H1 (cell line): ENCODE results near the gene CD34. TPM values are rescaled to one million over a fixed set of nuclear protein-coding genes. Genes with fewer than 3 reads are reported as not detected.

Experiments
- CBX8 ChIP-seq: fragments of 300-800, 300-1000 bp; sonication (generic); IDR thresholded peaks from 2 replicates; pipeline ENCODE4 v1.7.1; 2016; ENCODE audit warnings: low read depth, low read length, borderline replicate concordance
- HDAC6 ChIP-seq: IDR thresholded peaks from one replicate; pipeline ENCODE4 v1.7.1; 2012; ENCODE audit warnings: low read depth, mild to moderate bottlenecking, inconsistent platforms, low read length, moderate library complexity
- MAX ChIP-seq: IDR thresholded peaks from 2 replicates; pipeline ENCODE4 v1.6.1; 2012; ENCODE audit warnings: inconsistent platforms
- SAP30 ChIP-seq: fragments of 300-600 bp; sonication (generic); IDR thresholded peaks from 2 replicates; pipeline ENCODE4 v1.7.1; 2012; ENCODE audit warnings: low read length, moderate library complexity, mild to moderate bottlenecking, inconsistent platforms; ENCODE audit not compliant: insufficient read depth, insufficient replicate concordance
- polyA plus RNA-seq, 7 experiments: library from polyadenylated mRNA; depleted of rRNA in 3 of 7; stranded (reverse) in 5 of 7; unstranded in 2 of 7; fragments of >200 nt in 5 of 7; fragments of 200-250 nt in 2 of 7; gene quantifications; 1 replicate in 5 of 7; 2 replicates in 1 of 7; 4 replicates in 1 of 7; pipeline versions ENCODE4 v1.2.1 to v1.2.3, GENCODE V29; 2011 to 2013; ENCODE audit warnings: missing spikeins in 2 of 7, mixed read lengths in 2 of 7
- total RNA-seq: library from RNA; stranded (reverse); fragmentation: NEBNext Ultra II Directional; extraction: Animal tissue kit (Norgen Biotek cat#: 25700); gene quantifications from 2 replicates; pipeline ENCODE4 v1.2.1, GENCODE V29; 2021

Gene CD34
- total and polyA plus RNA-seq, 2 of the 8 experiments (the other 6 are each of a cell fraction or from before 2014, with no cell fraction given): 0.39 to 0.54 TPM

GRCh38 chr1:207835958-207836357 is 75.0 kb downstream of the CD34 start (continued):
- no peak for TF ChIP-seq HDAC6
- TF ChIP-seq SAP30: no peak
- TF ChIP-seq CBX8: no peak
- TF ChIP-seq MAX: no peak
- TF ChIP-seq, all 59 proteins: peak for 0
